H9 (cell line): ENCODE measurements around the gene SMAD6. TPM values are rescaled to one million over a fixed set of nuclear protein-coding genes. Genes with fewer than 3 reads are reported as not detected.

Experiments used
- DNase-seq: peaks from one replicate; pipeline ENCODE4 v3.0.0-alpha.2; 2017
- H2AFZ ChIP-seq: one replicate; pipeline ENCODE4 v1.6.1; 2013; ENCODE audit warnings: mild to moderate bottlenecking, low read length, control low read depth, moderate library complexity
- H2AK5ac ChIP-seq: 2 replicates; pipeline ENCODE4 v1.6.1; 2013; ENCODE audit warnings: low read length, control low read depth, mixed read lengths; ENCODE audit not compliant: insufficient read length
- H2BK120ac ChIP-seq: one replicate; pipeline ENCODE4 v1.6.1; 2013; ENCODE audit warnings: low read depth, mild to moderate bottlenecking, low read length, control low read depth, inconsistent platforms; ENCODE audit not compliant: poor library complexity, severe bottlenecking
- H2BK12ac ChIP-seq: 2 replicates; pipeline ENCODE4 v1.6.1; 2013; ENCODE audit warnings: low read length, control low read depth, mixed read lengths, low read depth; ENCODE audit not compliant: insufficient read length
- H2BK15ac ChIP-seq: 2 replicates; pipeline ENCODE4 v1.6.1; 2013; ENCODE audit warnings: low read depth, low read length, control low read depth
- H2BK20ac ChIP-seq: one replicate; pipeline ENCODE4 v1.6.1; 2013; ENCODE audit warnings: low read depth, mild to moderate bottlenecking, low read length, control low read depth, inconsistent platforms; ENCODE audit not compliant: poor library complexity, severe bottlenecking
- H2BK5ac ChIP-seq: 2 replicates; pipeline ENCODE4 v1.6.1; 2013; ENCODE audit warnings: low read length, control low read depth, mixed read lengths; ENCODE audit not compliant: insufficient read length
- H3K14ac ChIP-seq: 2 replicates; pipeline ENCODE4 v1.6.1; 2013; ENCODE audit warnings: low read length, control low read depth; ENCODE audit not compliant: insufficient read depth
- H3K18ac ChIP-seq: 2 replicates; pipeline ENCODE4 v1.6.1; 2013; ENCODE audit warnings: low read depth, mild to moderate bottlenecking, mixed read lengths, low read length, control low read depth; ENCODE audit not compliant: insufficient read length
- H3K23ac ChIP-seq: 2 replicates; pipeline ENCODE4 v1.6.1; 2013; ENCODE audit warnings: low read length, control low read depth, mixed read lengths, low read depth; ENCODE audit not compliant: insufficient read length
- H3K23me2 ChIP-seq: 2 replicates; pipeline ENCODE4 v1.6.1; 2013; ENCODE audit warnings: low read depth, mild to moderate bottlenecking, mixed read lengths, low read length, control low read depth; ENCODE audit not compliant: insufficient read length, poor library complexity, severe bottlenecking
- H3K27ac ChIP-seq: 2 replicates; pipeline ENCODE4 v1.5.1; 2013; ENCODE audit warnings: low read length, control low read depth, mixed read lengths, low read depth; ENCODE audit not compliant: insufficient read length
- H3K27me3 ChIP-seq: 2 replicates; pipeline ENCODE4 v1.6.1; 2013; ENCODE audit warnings: low read length, control low read depth, inconsistent platforms; ENCODE audit not compliant: insufficient read depth
- H3K4ac ChIP-seq: 2 replicates; pipeline ENCODE4 v1.6.1; 2013; ENCODE audit warnings: low read depth, mild to moderate bottlenecking, control low read depth, inconsistent platforms, low read length, moderate library complexity
- H3K4me1 ChIP-seq: 2 replicates; pipeline ENCODE4 v1.6.1; 2013; ENCODE audit warnings: low read length, control low read depth, inconsistent platforms; ENCODE audit not compliant: insufficient read depth
- H3K4me2 ChIP-seq: 2 replicates; pipeline ENCODE4 v1.6.1; 2013; ENCODE audit warnings: low read length, control low read depth, mixed read lengths; ENCODE audit not compliant: insufficient read length, insufficient read depth
- H3K56ac ChIP-seq: 2 replicates; pipeline ENCODE4 v1.6.1; 2013; ENCODE audit warnings: low read depth, mild to moderate bottlenecking, mixed read lengths, low read length, control low read depth; ENCODE audit not compliant: insufficient read length
- H3K79me1 ChIP-seq: 2 replicates; pipeline ENCODE4 v1.6.1; 2013; ENCODE audit warnings: low read depth, mild to moderate bottlenecking, moderate library complexity, low read length, control low read depth, inconsistent platforms; ENCODE audit not compliant: insufficient read depth, poor library complexity, severe bottlenecking
- H3K79me2 ChIP-seq: 2 replicates; pipeline ENCODE4 v1.6.1; 2013; ENCODE audit warnings: low read length, control low read depth, inconsistent platforms; ENCODE audit not compliant: insufficient read depth
- H3K9ac ChIP-seq: 2 replicates; pipeline ENCODE4 v1.6.1; 2013; ENCODE audit warnings: low read length, control low read depth, mixed read lengths; ENCODE audit not compliant: insufficient read length; ENCODE audit errors: extremely low read depth
- H3K9me3 ChIP-seq: one replicate; pipeline ENCODE4 v1.6.1; 2013; ENCODE audit warnings: low read depth, low read length, inconsistent platforms; ENCODE audit not compliant: control insufficient read depth
- H3T11ph ChIP-seq: one replicate; pipeline ENCODE4 v1.6.1; 2013; ENCODE audit warnings: mild to moderate bottlenecking, low read length, control low read depth, inconsistent platforms
- H4K20me1 ChIP-seq: one replicate; pipeline ENCODE4 v1.6.1; 2013; ENCODE audit not compliant: control insufficient read depth, insufficient read length, insufficient read depth
- H4K5ac ChIP-seq: 2 replicates; pipeline ENCODE4 v1.6.1; 2013; ENCODE audit warnings: low read depth, mild to moderate bottlenecking, mixed read lengths, low read length, control low read depth; ENCODE audit not compliant: insufficient read length
- H4K8ac ChIP-seq: replicated peaks from 2 replicates; pipeline ENCODE4 v1.6.1; 2013; ENCODE audit warnings: low read length, control low read depth, mixed read lengths, low read depth; ENCODE audit not compliant: insufficient read length
- H4K91ac ChIP-seq: 2 replicates; pipeline ENCODE4 v1.6.1; 2013; ENCODE audit warnings: low read depth, mild to moderate bottlenecking, moderate library complexity, mixed read lengths, low read length, control low read depth; ENCODE audit not compliant: insufficient read length
- H3K27ac Mint-ChIP-seq, 3 experiments: 2 replicates in 2 of 3; 3 replicates in 1 of 3; pipeline ENCODE4 v1.8.0; 2020 to 2021; ENCODE audit warnings: mixed read lengths in 3 of 3, mild to moderate bottlenecking in 1 of 3, moderate library complexity in 1 of 3
- H3K27me3 Mint-ChIP-seq: 2 replicates; pipeline ENCODE4 v1.8.0; 2021; ENCODE audit warnings: low read depth, mild to moderate bottlenecking, moderate library complexity, mixed read lengths
- H3K36me3 Mint-ChIP-seq, 3 experiments: 2 replicates in 2 of 3; 3 replicates in 1 of 3; pipeline ENCODE4 v1.8.0; 2020 to 2021; ENCODE audit warnings: low read depth in 3 of 3, mixed read lengths in 3 of 3; ENCODE audit not compliant: insufficient read depth in 1 of 3
- H3K4me1 Mint-ChIP-seq, 2 experiments: 2 replicates each; pipeline ENCODE4 v1.8.0; 2020; ENCODE audit warnings: mixed read lengths in 2 of 2
- H3K4me3 Mint-ChIP-seq, 2 experiments: 2 replicates in 1 of 2; 3 replicates in 1 of 2; pipeline ENCODE4 v1.8.0; 2020 to 2021; ENCODE audit warnings: mild to moderate bottlenecking in 2 of 2, mixed read lengths in 2 of 2, moderate library complexity in 1 of 2
- H3K9me3 Mint-ChIP-seq, 2 experiments: 2 replicates in 1 of 2; 3 replicates in 1 of 2; pipeline ENCODE4 v1.8.0; 2020; ENCODE audit warnings: mild to moderate bottlenecking in 2 of 2, mixed read lengths in 2 of 2, moderate library complexity in 1 of 2
- WGBS: extraction: QIAGEN DNeasy Blood & Tissue Kit; methylation state at CpG from one replicate; pipeline ENCODE4 v1.1.7; 2013; ENCODE audit warnings: missing lambda C conversion rate, low lambda C conversion rate, mixed read lengths; ENCODE audit not compliant: insufficient read length; ENCODE audit errors: extremely low coverage; 5-methylcytosine and 5-hydroxymethylcytosine counted together
- total RNA-seq: library from RNA; stranded (reverse); gene quantifications from 2 replicates; pipeline ENCODE4 v1.2.1, GENCODE V29; 2021
- TF ChIP-seq, protein P1 (sequence below): fragments of 200-600 bp; sonication (generic); conservative IDR thresholded peaks from 3 replicates; pipeline ENCODE4 v1.8.0; 2021; ENCODE audit warnings: antibody characterized with exemption, mild to moderate bottlenecking

The SMAD6 gene
- total RNA-seq, 1 experiment from 2014 or later: 6.0 TPM

DNA sequence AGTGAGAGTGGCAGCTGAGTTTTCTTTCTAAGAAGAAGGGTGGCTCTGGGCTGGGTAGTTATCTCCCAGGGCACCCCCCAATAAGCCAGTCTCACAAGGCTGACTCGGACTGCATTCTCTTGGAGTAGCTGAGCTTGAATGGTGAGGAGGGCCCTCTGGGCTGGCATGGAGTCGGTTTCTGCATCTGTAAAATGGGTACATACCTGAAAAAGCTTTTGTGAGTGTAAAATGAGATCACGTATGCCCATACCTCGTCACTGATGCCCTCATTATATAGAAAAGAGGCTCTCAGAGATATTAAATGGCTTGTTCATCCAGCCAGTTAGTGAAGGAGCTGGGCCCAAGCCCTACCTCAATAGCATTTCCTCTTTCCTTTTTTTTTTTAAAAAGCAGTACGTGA is 41.2 kb downstream of the SMAD6 start:
- Histone ChIP-seq H3K27me3 (no peaks in the 10 kb centered on the region), H2BK20ac (no peak overlapping the region), H3K56ac (no peak overlapping the region), H3K23me2 (no peaks in the 10 kb centered on the region), H2AK5ac (no peak overlapping the region), H3K4me2 (no peak overlapping the region), H3K79me2 (no peaks in the 10 kb centered on the region), H4K8ac (no peak overlapping the region), H2BK5ac (no peak overlapping the region), H3K18ac (no peak overlapping the region), H4K91ac (no peak overlapping the region), H3K14ac (no peak overlapping the region), H4K20me1 (peaks cover 2% of the 10 kb centered on the region), H3K4me1 (peaks cover 17% of the 10 kb centered on the region; the same call in 1 of the 2 replicates), H3K9ac (no peak overlapping the region), H2BK15ac (no peak overlapping the region), H3K27ac (no peak overlapping the region), H3T11ph (no peak overlapping the region), H4K5ac (no peak overlapping the region), H3K79me1 (no peaks in the 10 kb centered on the region), H2BK120ac (no peak overlapping the region), H2BK12ac (no peak overlapping the region), H3K23ac (no peak overlapping the region), H2AFZ (no peak overlapping the region), H3K9me3 (no peaks in the 10 kb centered on the region), H3K4ac (no peak overlapping the region)
- Mint-ChIP-seq H3K9me3 (no peaks in the 10 kb centered on the region), H3K36me3 (no peaks in the 10 kb centered on the region; a peak in 1 of 7 replicates), H3K4me1 (peaks cover 37 to 40% of the 10 kb centered on the region in 2 experiments), H3K27ac (no peak overlapping the region), H3K27me3 (no peaks in the 10 kb centered on the region), H3K4me3 (no peak overlapping the region)
- WGBS: no CpG with 5 or more reads among the region's 5 CpGs
- TF ChIP-seq, protein P1, sequence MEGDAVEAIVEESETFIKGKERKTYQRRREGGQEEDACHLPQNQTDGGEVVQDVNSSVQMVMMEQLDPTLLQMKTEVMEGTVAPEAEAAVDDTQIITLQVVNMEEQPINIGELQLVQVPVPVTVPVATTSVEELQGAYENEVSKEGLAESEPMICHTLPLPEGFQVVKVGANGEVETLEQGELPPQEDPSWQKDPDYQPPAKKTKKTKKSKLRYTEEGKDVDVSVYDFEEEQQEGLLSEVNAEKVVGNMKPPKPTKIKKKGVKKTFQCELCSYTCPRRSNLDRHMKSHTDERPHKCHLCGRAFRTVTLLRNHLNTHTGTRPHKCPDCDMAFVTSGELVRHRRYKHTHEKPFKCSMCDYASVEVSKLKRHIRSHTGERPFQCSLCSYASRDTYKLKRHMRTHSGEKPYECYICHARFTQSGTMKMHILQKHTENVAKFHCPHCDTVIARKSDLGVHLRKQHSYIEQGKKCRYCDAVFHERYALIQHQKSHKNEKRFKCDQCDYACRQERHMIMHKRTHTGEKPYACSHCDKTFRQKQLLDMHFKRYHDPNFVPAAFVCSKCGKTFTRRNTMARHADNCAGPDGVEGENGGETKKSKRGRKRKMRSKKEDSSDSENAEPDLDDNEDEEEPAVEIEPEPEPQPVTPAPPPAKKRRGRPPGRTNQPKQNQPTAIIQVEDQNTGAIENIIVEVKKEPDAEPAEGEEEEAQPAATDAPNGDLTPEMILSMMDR: no peak
- DNase-seq: no peak
